Caco-2 (cell line): ENCODE measurements around the gene SFSWAP. TPM values are rescaled to one million over a fixed set of nuclear protein-coding genes. Genes with fewer than 3 reads are reported as not detected.

ENCODE experiments used
- BruUV-seq: library from RNA; stranded (reverse); fragments of 400-500 nt; replicated peaks from 2 replicates; lab custom pipeline; 2021; lab: Mats Ljungman, UMichigan
- CTCF ChIA-PET: fragments of 300-600 bp; sonication (Branson Sonifier 250); formaldehyde crosslinking; loops from one replicate; lab custom pipeline; 2022; ENCODE audit warnings: antibody characterized with exemption; lab: Charles Lee
- POLR2A ChIA-PET: fragments of 300-600 bp; sonication (Branson Sonifier 250); formaldehyde crosslinking; loops from one replicate; lab custom pipeline; 2022; ENCODE audit warnings: antibody characterized with exemption; lab: Charles Lee
- DNase-seq, 2 experiments: peaks; one replicate each; pipeline versions ENCODE4 v3.0.0 to v3.0.0-alpha.2; 2020 to 2022
- H3K27me3 ChIP-seq: replicated peaks from 2 replicates; pipeline ENCODE4 v1.6.0; 2011; ENCODE audit warnings: low read length; ENCODE audit not compliant: control insufficient read depth, insufficient read depth
- H3K36me3 ChIP-seq: 2 replicates; pipeline ENCODE4 v1.5.1; 2011; ENCODE audit warnings: low read length; ENCODE audit not compliant: control insufficient read depth, insufficient read depth
- H3K4me1 ChIP-seq: fragments of 250-450 bp; sonication (Bioruptor Pico); 2 replicates; pipeline ENCODE4 v1.5.1; 2020; ENCODE audit warnings: mild to moderate bottlenecking
- H3K4me3 ChIP-seq: 2 replicates; pipeline ENCODE4 v1.5.1; 2011; ENCODE audit warnings: low read depth, mild to moderate bottlenecking, control low read depth, low read length
- H3K9me3 ChIP-seq: fragments of 250-450 bp; sonication (Bioruptor Pico); 2 replicates; pipeline ENCODE4 v1.5.1; 2020; ENCODE audit warnings: mild to moderate bottlenecking, moderate library complexity
- H3K27ac Mint-ChIP-seq: one replicate; pipeline ENCODE4 v1.8.0; 2022; ENCODE audit warnings: mixed read lengths; ENCODE audit not compliant: unreplicated experiment
- H3K27me3 Mint-ChIP-seq: one replicate; pipeline ENCODE4 v1.8.0; 2022; ENCODE audit warnings: mixed read lengths; ENCODE audit not compliant: insufficient read depth, unreplicated experiment
- H3K36me3 Mint-ChIP-seq: one replicate; pipeline ENCODE4 v1.8.0; 2022; ENCODE audit warnings: mild to moderate bottlenecking, mixed read lengths; ENCODE audit not compliant: insufficient read depth, unreplicated experiment
- H3K4me1 Mint-ChIP-seq: one replicate; pipeline ENCODE4 v1.8.0; 2022; ENCODE audit warnings: low read depth, mixed read lengths; ENCODE audit not compliant: unreplicated experiment
- H3K4me3 Mint-ChIP-seq: one replicate; pipeline ENCODE4 v1.8.0; 2022; ENCODE audit warnings: mild to moderate bottlenecking, moderate library complexity, mixed read lengths; ENCODE audit not compliant: unreplicated experiment
- H3K9me3 Mint-ChIP-seq: one replicate; pipeline ENCODE4 v1.8.0; 2022; ENCODE audit warnings: mixed read lengths; ENCODE audit not compliant: unreplicated experiment
- intact Hi-C: fragments of 100-400 bp; cut with micrococcal nuclease; formaldehyde crosslinking; loops from one replicate; pipeline ENCODE4 v1.10.0; 2022; ENCODE audit not compliant: unreplicated experiment
- total RNA-seq: library from RNA; stranded (reverse); gene quantifications from 2 replicates; pipeline ENCODE4 v1.2.3, GENCODE V29; 2022
- TF ChIP-seq, protein P1 (sequence below), 2 experiments: fragments of 200-600 bp in 1 of 2; IDR thresholded peaks; 1 replicate in 1 of 2; 2 replicates in 1 of 2; pipeline versions ENCODE4 v1.5.1 to v1.8.0; 2011 to 2022; ENCODE audit warnings: antibody characterized with exemption in 1 of 2, control low read depth in 1 of 2, inconsistent platforms in 1 of 2, low read depth in 1 of 2, low read length in 1 of 2, mild to moderate bottlenecking in 1 of 2, moderate library complexity in 1 of 2; ENCODE audit not compliant: insufficient read depth in 1 of 2, severe bottlenecking in 1 of 2, unreplicated experiment in 1 of 2

Gene SFSWAP
- total RNA-seq, 1 experiment from 2014 or later: 42.3 TPM

DNA sequence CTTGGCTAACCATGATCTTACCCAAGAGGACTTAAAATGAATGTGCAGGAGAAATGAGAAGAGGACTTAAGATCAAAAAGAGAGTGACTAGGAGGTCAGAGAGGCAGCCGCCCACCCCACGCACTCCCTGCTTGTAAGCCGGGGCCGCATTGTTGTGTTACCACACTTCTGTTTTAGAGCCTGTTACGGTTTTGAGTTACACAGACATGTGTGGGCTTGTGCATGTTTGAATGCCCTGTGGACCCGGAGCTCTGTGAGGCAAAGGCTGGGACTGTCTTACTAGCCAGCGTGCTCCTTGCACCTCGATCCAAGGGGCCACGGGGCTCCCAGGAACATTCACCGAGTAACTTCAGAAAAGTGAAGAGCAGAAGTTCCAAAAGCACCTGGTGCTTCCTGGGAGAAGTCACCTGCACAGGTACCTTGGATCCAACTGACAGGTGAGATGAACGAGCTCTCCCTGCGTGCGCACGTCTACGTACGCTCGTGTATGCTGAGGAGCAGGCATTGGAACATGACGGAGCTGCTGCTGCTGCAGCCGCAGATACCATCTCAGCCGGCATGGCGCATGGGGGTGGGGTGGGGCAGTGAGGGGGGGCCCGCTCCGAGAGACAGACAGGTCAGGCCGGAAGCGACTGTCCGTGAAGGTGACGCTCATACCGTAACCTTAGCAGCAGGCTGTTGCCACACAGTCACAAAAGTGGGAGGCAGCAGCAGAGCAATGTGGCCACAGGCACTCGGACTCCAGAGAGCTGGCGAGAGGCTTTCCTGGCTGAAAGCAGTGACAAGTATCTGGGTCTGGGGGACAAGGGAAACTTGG is 23.7 kb downstream of the SFSWAP start:
- Histone ChIP-seq H3K27me3 (no peaks in the 10 kb centered on the region), H3K4me1 (peaks cover 7% of the 10 kb centered on the region), H3K4me3 (no peak overlapping the region), H3K36me3 (peaks cover 2% of the 10 kb centered on the region), H3K9me3 (no peaks in the 10 kb centered on the region)
- H3K4me1 Mint-ChIP-seq: peaks cover 17% of the 10 kb centered on the region
- H3K27ac Mint-ChIP-seq: no peak overlapping the region
- no peak overlapping the region for H3K4me3 Mint-ChIP-seq
- no peaks in the 10 kb centered on the region for H3K9me3 Mint-ChIP-seq
- BruUV-seq: no TSS peak
- ChIA-PET POLR2A (no interaction called here), CTCF (no interaction called here)
- DNase-seq: no peak
- intact Hi-C loops: no loop called here
- peaks cover 71% of the 10 kb centered on the region for H3K36me3 Mint-ChIP-seq
- H3K27me3 Mint-ChIP-seq: no peaks in the 10 kb centered on the region
- TF ChIP-seq, protein P1, sequence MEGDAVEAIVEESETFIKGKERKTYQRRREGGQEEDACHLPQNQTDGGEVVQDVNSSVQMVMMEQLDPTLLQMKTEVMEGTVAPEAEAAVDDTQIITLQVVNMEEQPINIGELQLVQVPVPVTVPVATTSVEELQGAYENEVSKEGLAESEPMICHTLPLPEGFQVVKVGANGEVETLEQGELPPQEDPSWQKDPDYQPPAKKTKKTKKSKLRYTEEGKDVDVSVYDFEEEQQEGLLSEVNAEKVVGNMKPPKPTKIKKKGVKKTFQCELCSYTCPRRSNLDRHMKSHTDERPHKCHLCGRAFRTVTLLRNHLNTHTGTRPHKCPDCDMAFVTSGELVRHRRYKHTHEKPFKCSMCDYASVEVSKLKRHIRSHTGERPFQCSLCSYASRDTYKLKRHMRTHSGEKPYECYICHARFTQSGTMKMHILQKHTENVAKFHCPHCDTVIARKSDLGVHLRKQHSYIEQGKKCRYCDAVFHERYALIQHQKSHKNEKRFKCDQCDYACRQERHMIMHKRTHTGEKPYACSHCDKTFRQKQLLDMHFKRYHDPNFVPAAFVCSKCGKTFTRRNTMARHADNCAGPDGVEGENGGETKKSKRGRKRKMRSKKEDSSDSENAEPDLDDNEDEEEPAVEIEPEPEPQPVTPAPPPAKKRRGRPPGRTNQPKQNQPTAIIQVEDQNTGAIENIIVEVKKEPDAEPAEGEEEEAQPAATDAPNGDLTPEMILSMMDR (IDR thresholded peaks at IDR 0.05; ENCODE audit: insufficient read depth in 1 of 2, low read depth in 1 of 2, low read length in 1 of 2, severe bottlenecking in 1 of 2, unreplicated experiment in 1 of 2): no peak

- no peak overlapping the region for H3K4me3 Mint-ChIP-seq
- TF ChIP-seq, protein P1 (IDR thresholded peaks at IDR 0.05; ENCODE audit: insufficient read depth in 1 of 2, low read depth in 1 of 2, low read length in 1 of 2, severe bottlenecking in 1 of 2, unreplicated experiment in 1 of 2): no peak
- peaks cover 3% of the 10 kb centered on the region for H3K36me3 ChIP-seq
- H3K27ac Mint-ChIP-seq: no peak overlapping the region
- intact Hi-C loops: no loop called here
- H3K9me3 ChIP-seq: no peaks in the 10 kb centered on the region
- no peaks in the 10 kb centered on the region for H3K27me3 ChIP-seq
- no TSS peak for BruUV-seq
- DNase-seq: no peak
- peaks cover 7% of the 10 kb centered on the region for H3K4me1 ChIP-seq
- no peaks in the 10 kb centered on the region for H3K9me3 Mint-ChIP-seq
- H3K4me1 Mint-ChIP-seq: peaks cover 17% of the 10 kb centered on the region
- no peak overlapping the region for H3K4me3 ChIP-seq
- ChIA-PET CTCF (no interaction called here), POLR2A (no interaction called here)
- no peaks in the 10 kb centered on the region for H3K27me3 Mint-ChIP-seq
- peaks cover 71% of the 10 kb centered on the region for H3K36me3 Mint-ChIP-seq
Observed at GRCh38 chr12:131735153-131735456, 24.2 kb downstream of the SFSWAP start.

DNA sequence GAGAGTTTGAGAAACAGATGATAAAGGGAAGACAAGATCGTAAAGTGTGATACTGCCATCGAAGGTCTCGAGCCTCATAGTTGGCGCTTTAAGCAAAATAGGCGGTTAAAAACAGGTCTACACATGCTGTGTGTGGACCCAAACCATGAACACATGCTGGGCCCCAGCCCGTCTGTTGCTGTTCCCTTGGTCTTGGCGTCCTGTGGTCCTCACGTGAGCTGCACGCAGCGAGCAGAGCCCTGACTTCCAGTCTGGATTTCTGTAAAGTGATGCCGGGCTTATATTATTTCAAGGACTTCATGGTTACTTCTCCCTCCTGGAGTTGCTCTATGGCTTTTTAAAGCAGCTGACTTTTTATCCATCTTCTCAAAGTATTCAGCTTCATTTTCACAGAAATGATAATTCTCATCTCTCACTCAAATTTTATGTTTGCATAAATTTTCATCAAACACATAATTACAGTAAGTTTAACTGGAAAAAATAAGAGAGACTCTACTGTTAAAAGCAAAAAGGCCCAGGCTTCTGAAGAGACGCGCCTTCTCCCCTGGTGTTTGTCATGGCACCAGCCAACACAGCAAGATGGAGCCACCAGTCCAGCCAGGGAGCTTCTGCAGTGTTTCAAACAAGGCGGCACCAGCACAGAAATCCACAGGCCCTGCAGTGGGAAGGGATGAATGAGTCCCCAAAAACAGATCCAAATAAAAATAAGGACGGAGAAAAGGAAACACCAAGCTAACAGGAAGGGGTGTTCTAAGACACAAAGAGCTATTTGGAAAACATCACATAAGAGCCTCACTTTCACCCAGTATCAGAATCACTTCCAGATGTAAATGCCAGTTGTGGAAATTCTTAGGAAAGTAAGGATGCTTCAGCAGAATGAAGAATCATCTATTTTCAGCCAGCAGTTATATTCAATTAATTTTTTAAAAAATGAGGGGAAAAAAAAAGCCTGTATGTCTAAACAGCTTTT is 24.9 kb downstream of the SFSWAP start:
- H3K27me3 ChIP-seq: no peaks in the 10 kb centered on the region
- no peaks in the 10 kb centered on the region for H3K9me3 Mint-ChIP-seq
- peaks cover 71% of the 10 kb centered on the region for H3K36me3 Mint-ChIP-seq
- CTCF ChIA-PET: no interaction called here
- POLR2A ChIA-PET: no interaction called here
- H3K4me3 Mint-ChIP-seq: peak overlapping the region; percentile 3
- H3K27me3 Mint-ChIP-seq: no peaks in the 10 kb centered on the region
- BruUV-seq: no TSS peak
- no peaks in the 10 kb centered on the region for H3K9me3 ChIP-seq
- TF ChIP-seq, protein P1 (IDR thresholded peaks at IDR 0.05; ENCODE audit: insufficient read depth in 1 of 2, low read depth in 1 of 2, low read length in 1 of 2, severe bottlenecking in 1 of 2, unreplicated experiment in 1 of 2): no peak
- H3K4me1 ChIP-seq: peaks cover 7% of the 10 kb centered on the region
- peaks cover 4% of the 10 kb centered on the region for H3K36me3 ChIP-seq
- DNase-seq: no peak
- intact Hi-C loops: no loop called here
- peaks cover 17% of the 10 kb centered on the region for H3K4me1 Mint-ChIP-seq
- peak overlapping the region; percentile 74 for H3K27ac Mint-ChIP-seq
- no peak overlapping the region for H3K4me3 ChIP-seq
